Right forelimb (tissue), 1 donor: ENCODE data around the gene NGFR.

Experiments
- DNase-seq: peaks from one replicate; pipeline ENCODE4 v3.0.0-alpha.2; 2018

NGFR gene

GRCh38 chr17:49518346-49519078 is 23.4 kb downstream of the NGFR start:
- DNase-seq, result no peak

- no peak for DNase-seq
These were observed 24.7 kb downstream of the NGFR start for GRCh38 chr17:49519781-49520180.

- no peak for DNase-seq
These were observed 25.4 kb downstream of the NGFR start for GRCh38 chr17:49520386-49521087.

GRCh38 chr17:49521088-49521450 is 26.0 kb downstream of the NGFR start:
- no peak for DNase-seq

- no peak for DNase-seq
These were observed 26.6 kb downstream of the NGFR start for GRCh38 chr17:49521471-49522356.

- DNase-seq, result no peak
These were observed 27.3 kb downstream of the NGFR start for GRCh38 chr17:49522357-49522890.

- DNase-seq, result no peak
These were observed 28.1 kb downstream of the NGFR start for GRCh38 chr17:49523196-49523595.

- DNase-seq, result no peak
These were observed 28.8 kb downstream of the NGFR start for GRCh38 chr17:49523706-49524472.

- DNase-seq, result no peak
These were observed 29.6 kb downstream of the NGFR start for GRCh38 chr17:49524473-49525359.

GRCh38 chr17:49525831-49526741 is 31.0 kb downstream of the NGFR start:
- no peak for DNase-seq

- DNase-seq, result no peak
These were observed 33.0 kb downstream of the NGFR start for GRCh38 chr17:49527927-49528651.

- no peak for DNase-seq
These were observed 33.9 kb downstream of the NGFR start for GRCh38 chr17:49528966-49529365.

- no peak for DNase-seq
These were observed 35.0 kb downstream of the NGFR start for GRCh38 chr17:49530118-49530517.

GRCh38 chr17:49543860-49544259 is 48.8 kb downstream of the NGFR start:
- no peak for DNase-seq

- no peak for DNase-seq
These were observed 50.0 kb downstream of the NGFR start for GRCh38 chr17:49545007-49545660.

- DNase-seq, result no peak
These were observed 50.9 kb downstream of the NGFR start for GRCh38 chr17:49545806-49546545.

GRCh38 chr17:49546546-49547535 is 51.7 kb downstream of the NGFR start:
- DNase-seq, result no peak
